Measurements from ENCODE around the gene CDK7.
"Not testable (repeated sequence)": the region's sequence is repeated elsewhere in the genome, so short reads cannot be mapped to it uniquely, and the experiment has no call there.

Gene CDK7

GRCh38 chr5:69234457-69235268 lies at the start of gene CDK7:
Gene CDK7, plus strand, starts transcription at chr5:69234886. Its CDS starts 90 bp downstream, at chr5:69234976.
- peak; percentile 97 for DNase-seq

DNA sequence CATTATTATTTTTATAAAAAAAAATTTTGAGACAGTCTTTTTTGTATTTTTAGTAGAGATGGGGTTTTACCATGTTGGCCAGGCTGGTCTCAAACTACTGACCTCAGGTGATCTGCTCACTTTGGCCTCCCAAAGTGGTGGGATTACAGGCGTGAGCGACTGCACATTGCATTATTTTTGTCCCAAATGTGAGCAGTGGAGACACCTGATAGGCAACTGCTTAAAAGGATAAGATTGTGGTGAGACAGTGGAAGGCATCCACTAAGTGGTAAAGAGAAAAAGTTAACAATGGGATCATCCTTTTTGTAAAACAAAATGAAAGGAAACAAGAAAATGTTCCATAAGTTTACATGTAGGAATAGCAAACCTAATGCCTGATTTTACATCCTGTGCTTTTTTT lies 47.3 kb upstream of the CDK7 start:
- DNase-seq, result no peak

- no peak for DNase-seq
Observed at GRCh38 chr5:69188811-69189161, 45.9 kb upstream of the CDK7 start.

DNA sequence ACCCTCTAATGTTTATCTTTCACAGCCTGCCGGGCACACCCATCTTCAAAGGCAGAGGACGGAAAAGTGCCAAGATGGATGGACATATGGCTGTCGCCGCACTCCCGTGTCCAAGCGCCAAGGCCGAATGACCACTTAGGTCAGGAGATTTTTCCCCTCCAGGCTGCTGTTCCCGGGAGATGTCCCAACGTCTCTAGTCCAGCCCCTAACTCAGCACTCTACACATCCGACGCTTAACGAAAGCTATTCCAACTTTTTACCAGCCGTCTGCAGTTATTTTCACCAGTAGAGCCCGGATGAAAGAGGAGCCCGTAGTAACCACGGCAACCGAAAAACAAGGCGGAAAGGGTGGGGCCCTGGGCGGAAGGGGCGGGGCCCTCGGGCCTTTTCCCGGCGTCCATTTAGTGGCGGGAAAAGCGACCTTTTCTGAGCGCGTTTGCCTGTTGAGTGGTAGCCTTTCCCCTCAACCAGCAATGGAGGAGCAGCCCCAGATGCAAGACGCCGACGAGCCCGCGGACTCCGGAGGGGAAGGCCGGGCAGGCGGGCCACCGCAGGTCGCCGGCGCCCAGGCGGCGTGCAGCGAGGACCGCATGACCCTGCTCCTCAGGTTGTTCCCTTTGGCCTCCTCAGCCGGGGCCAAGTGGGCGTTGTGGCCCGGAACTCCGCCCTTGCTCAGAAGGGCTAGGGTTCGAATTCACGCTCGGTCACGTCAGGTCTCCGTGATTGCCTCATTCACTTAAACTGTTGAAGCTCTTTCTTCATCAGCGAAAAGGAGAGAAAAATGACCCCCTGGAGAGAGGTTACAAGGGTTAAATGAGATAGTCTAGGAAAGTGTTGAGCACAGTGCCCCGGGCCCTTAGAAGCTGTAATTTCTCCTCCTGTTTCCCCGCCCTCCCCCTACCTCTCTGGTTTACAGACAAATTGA lies 45.3 kb upstream of the CDK7 start, which contains the start of gene CENPH:
TSS of gene CENPH (plus strand) at position 422 of the 925 bp plus-strand sequence. CDS start at position 474, 52 bp downstream.
- DNase-seq, result peak; percentile 96

DNA sequence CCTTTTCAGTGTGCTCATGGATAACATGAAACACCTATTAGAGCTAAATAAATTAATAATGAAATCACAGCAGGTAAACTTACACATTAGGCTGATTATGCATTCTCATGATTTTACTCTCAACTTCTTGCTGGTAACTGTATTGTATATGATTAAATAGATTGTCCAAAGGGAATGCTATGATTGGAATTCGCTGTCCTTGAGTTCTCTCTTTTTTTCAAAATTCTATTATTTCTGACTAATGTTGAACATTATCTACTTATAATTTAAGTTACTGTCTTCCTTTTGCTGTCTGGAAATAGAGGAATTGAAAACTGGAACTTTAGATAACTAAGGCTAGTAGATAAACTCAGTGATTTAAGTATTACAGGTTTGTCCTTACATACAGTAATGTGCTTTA lies 32.2 kb upstream of the CDK7 start:
- no peak for DNase-seq

DNA sequence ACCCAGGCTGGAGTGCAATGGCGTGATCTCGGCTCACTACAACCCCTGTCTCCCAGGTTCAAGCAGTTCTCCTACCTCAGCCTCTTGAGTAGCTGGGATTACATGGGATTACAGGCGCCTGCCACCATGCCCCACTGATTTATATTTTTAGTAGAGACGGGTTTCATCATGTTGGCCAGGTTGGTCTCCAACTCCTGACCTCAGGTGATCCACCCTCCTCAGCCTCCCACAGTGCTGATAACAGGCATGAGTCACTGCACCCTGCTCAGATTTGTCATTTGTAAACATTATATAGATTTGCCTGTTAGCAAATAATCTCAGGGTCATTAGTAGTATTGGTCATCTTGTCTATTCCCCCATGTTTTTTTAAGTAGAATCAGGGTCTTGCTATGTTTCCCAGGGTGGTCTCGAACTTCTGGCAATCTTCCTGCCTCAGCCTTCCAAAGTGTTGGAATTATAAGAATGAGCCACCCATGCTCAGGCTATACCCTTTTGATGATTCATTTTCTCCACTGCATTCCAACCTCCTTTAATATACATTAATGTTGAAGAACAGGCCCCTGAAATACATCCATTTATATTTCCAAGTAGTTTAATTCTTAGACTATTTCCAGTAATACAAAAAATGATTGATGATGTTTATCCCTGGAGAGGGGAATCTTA lies 28.0 kb upstream of the CDK7 start:
- DNase-seq, result no peak

DNA sequence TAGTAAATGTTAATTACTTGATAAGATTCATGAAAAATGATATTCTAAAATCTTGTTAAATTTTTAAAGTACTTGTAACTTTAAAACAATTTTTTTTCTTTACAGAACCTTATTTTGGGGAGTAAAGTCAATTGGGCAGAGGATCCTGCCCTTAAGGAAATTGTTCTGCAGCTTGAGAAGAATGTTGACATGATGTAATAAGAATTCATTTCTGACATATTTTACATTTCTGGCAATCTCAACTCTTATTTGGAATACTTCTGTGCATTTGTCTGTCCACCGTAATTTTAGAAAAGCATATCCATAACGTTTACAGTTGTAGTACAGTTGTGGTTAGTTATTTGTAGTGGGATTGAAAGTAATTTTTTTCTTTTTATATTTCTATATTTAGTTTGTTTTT lies 25.1 kb upstream of the CDK7 start:
- DNase-seq, result no peak

DNA sequence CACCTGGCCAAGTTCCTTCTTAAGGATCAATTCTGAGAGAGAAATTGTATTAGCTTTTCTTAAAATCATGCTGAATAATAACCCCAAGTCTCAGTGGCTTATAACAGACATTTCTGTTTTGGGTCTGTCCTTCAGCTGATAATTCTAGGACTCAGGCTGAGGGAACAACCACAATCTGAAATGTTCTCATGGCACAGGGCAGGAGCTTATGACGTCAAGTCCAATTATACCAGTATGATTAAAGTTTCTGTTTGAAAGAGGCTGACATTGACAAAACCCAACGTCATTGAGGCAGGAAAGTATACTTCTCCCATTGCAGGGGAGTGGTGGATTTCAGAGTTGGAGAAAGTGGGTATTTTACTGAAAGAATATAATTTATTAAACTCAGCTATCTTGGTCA lies 23.5 kb upstream of the CDK7 start:
- DNase-seq, result no peak

DNA sequence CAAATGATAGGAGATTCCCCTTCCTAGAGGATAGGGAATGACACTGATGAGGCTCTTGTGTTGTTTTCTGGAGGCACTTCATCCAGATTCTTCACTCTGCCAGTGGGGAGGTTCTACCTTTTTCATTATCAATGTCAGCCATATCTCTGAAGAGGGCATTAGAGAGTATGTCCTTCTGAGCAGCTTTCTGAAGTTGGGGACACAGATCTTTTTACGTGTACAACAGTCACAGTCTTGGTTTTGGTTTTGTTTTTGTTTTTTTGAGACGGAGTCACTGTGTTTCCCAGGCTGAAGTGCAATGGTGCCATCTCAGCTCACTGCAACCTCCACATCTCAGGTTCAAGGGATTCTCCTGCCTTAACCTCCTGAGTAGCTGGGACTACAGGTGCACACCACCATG lies 22.7 kb upstream of the CDK7 start:
- DNase-seq, result no peak

GRCh38 chr5:69213513-69214215 lies 21.0 kb upstream of the CDK7 start:
- no peak for DNase-seq

DNA sequence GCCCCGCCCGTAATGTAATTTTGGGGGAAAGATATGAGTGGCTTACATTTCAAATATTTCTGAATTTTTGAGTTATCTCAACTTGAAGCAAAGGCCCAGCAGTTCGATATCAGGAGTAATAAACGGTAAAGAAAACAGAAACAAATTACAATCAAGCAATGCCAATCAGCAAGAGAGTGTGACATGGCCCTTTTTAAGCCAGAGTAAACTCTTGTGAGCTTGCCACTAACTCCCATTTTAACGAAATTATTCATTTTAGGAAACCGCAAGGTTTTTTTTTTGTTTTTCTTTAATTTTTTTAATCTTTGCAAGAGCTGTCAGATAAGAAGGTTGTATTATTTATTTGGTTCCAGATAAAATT lies 17.6 kb upstream of the CDK7 start:
- DNase-seq, result no peak

DNA sequence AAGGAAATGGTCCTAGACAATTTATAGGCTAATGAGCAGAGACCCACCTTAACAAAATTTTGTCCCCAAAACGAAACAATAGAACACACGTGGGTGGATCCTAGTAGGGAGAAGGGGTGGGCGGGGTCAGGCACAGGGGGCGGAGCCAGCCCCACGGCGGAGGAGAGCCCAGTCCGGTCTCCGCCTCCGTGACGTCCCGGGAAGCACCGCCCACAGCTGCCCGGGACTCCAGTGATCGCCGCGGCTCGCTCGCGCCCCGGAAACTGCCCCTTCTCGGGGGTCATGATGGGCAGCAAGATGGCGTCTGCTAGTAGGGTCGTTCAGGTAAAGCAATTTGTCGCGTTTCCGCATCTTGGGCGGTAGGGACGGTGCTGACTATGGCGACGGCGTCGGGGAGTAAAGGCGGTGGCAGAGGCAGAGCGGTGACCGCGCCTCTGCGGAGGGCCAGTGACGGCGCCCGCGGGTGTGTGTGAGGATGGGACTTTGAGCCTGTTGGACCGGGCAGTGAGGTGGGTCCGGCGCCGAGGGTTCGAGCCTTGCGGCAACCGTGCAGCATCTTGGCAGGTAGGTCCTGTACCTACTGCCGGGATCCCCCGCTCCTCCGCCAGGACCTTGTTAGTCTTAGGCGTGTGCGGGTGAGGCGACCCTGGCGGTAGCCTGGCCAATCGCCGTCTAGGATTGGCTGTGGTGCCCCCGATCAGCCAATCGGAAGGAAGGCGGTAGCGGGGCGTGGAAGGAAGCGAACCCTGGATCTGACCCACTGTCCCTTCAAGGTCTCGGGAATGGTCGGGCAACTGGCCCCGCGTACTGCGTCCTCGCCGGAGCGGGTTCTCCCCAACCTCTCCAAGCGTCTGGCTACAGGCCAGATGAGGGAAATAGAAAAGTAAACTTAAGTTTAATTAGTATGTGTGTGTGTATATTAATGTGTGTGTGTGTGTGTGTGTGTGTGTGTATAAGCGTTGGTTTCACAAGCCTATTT lies 16.8 kb upstream of the CDK7 start:
- peak; percentile 97 for DNase-seq

DNA sequence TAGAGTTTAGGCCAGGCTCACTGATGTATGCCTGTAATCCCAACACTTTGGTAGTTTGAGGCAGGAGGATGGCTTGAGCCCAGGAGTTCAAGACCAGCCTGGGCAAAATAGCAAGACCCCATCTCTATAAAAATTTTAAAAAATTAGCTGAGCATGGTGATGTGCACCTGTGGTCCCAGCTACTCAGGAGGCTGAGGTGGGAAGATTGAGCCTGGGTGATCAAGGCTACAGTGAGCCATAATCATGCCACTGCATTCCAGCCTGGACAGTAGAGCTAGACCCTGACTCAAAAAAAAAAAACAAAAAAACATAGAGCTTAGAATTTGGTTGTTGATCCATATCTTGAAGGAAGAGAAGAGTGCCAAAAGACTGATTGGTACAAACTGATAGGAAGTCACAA lies 14.7 kb upstream of the CDK7 start:
- DNase-seq, result no peak

GRCh38 chr5:69220371-69220770 lies 14.3 kb upstream of the CDK7 start:
- not testable (repeated sequence) for DNase-seq

GRCh38 chr5:69220833-69221232 lies 13.9 kb upstream of the CDK7 start:
- not testable (repeated sequence) for DNase-seq

DNA sequence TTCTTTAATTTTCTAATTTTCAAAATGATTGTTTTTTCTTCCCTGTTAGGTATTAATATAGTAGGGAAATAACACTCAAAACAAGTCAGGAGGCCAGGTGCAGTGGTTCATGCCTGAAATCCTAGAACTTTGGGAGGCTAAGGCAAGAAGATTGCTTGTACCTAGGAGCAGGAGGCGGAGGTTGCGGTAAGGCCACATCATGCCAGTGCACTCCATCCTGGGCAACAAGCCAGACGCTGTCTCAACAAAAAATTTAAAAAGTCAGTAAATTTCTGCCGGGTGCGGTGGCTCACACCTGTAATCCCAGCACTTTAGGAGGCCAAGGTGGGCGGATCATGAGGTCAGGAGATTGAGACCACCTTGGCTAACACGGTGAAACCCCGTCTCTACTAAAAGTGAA lies 10.2 kb upstream of the CDK7 start:
- DNase-seq, result no peak

GRCh38 chr5:69225860-69226259 lies 8.8 kb upstream of the CDK7 start:
- DNase-seq, result no peak

DNA sequence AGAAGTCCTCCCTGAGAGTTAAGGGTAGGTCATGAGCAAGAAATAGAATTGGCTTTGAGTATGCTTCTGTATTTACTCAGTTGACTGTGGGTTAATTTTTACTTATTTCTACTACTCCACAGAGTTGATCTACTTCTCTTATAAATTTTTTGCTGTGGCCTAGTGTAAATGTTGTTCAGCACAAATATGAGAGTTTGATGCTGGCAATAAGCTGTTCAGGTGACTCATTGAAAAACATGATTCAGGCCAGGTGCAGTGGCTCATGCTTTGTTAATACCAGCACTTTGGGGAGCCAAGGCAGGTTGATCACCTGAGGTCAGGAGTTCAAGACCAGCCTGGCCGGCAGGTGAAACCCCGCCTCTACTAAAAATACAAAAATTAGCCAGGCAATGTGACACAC lies 4.5 kb upstream of the CDK7 start:
- no peak for DNase-seq

GRCh38 chr5:69231281-69231680 lies 3.4 kb upstream of the CDK7 start:
- no peak for DNase-seq

- no peak for DNase-seq
Observed at GRCh38 chr5:69231851-69232250, 2.8 kb upstream of the CDK7 start.

GRCh38 chr5:69236733-69237132 lies 2.0 kb downstream of the CDK7 start:
- not testable (repeated sequence) for DNase-seq

- no peak for DNase-seq
Observed at GRCh38 chr5:69237877-69238276, 3.2 kb downstream of the CDK7 start.

All from islet precursor cell (in vitro differentiated cells).